Fibroblast of lung (primary cell): ENCODE measurements around the gene ZNF366.

Source experiments
- EZH2 ChIP-seq: IDR thresholded peaks from 2 replicates; pipeline ENCODE4 v1.5.1; 2012; ENCODE audit warnings: low read length, control low read depth, mild to moderate bottlenecking; ENCODE audit errors: missing control alignments
- TF ChIP-seq, protein P1 (sequence below), 2 donors: IDR thresholded peaks in 1 of 2; conservative IDR thresholded peaks in 1 of 2; 1 replicate in 1 of 2; 2 replicates in 1 of 2; pipeline ENCODE4 v1.5.1; 2011 to 2012; ENCODE audit warnings: low read length in 2 of 2, control low read depth in 1 of 2, inconsistent platforms in 1 of 2, low read depth in 1 of 2, mild to moderate bottlenecking in 1 of 2

DNA sequence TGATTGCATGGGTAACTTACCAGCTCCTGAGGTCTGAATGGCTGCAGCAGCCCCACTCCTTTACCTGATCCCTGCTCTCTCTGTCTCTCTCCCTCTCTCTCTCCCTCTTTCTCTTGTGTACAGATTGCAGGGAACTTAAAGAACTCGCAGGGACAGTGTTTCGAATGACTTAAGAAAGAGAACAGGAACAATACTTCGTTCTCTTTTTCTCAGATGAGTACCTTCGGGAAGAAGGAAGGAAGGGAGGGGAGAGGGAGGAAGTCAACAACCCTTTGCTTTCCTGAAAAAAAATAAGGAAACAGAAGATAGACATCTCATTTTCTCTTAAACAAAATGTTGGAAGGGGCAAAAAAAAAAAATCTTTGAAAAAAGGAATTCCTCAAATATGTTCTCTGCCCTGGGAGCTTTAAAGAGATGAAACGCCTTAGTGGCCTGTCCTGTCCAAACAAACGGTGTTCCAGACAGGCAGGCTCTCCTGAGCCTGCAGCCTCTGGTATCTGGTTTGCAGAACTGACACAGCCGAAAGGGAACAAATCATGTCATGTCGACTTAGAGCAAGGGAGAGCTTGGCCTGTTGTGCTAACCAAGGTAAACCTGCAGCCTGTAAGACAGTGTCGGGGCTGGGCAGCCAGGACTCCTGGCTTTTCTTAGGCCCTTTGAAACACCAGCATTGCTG is at the start of gene ZNF366:
- TF ChIP-seq, protein P1, sequence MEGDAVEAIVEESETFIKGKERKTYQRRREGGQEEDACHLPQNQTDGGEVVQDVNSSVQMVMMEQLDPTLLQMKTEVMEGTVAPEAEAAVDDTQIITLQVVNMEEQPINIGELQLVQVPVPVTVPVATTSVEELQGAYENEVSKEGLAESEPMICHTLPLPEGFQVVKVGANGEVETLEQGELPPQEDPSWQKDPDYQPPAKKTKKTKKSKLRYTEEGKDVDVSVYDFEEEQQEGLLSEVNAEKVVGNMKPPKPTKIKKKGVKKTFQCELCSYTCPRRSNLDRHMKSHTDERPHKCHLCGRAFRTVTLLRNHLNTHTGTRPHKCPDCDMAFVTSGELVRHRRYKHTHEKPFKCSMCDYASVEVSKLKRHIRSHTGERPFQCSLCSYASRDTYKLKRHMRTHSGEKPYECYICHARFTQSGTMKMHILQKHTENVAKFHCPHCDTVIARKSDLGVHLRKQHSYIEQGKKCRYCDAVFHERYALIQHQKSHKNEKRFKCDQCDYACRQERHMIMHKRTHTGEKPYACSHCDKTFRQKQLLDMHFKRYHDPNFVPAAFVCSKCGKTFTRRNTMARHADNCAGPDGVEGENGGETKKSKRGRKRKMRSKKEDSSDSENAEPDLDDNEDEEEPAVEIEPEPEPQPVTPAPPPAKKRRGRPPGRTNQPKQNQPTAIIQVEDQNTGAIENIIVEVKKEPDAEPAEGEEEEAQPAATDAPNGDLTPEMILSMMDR (conservative IDR thresholded peaks at IDR 0.05 in 1 of 2, IDR thresholded peaks at IDR 0.05 in 1 of 2; ENCODE audit: low read depth in 1 of 2, low read length in 2 of 2) = no peak
- no peak for TF ChIP-seq EZH2
